HG03378 (cell line): Measurements from ENCODE around the gene POTEM.
"Not testable (repeated sequence)": the region's sequence is repeated elsewhere in the genome, so short reads cannot be mapped to it uniquely, and the experiment has no call there.

Experiments used
- ATAC-seq: cut with Tn5 transposase; IDR thresholded peaks from one replicate; pipeline ENCODE4 v1.9.1; 2021; ENCODE audit warnings: mild to moderate bottlenecking, moderate library complexity; ENCODE audit not compliant: unreplicated experiment

The POTEM gene

GRCh38 chr14:18967134-18967533, at the start of gene POTEM:
TSS of gene POTEM (plus strand) at chr14:18967434. CDS start at chr14:18967486, 52 bp downstream.
- ATAC-seq: not testable (repeated sequence)

DNA sequence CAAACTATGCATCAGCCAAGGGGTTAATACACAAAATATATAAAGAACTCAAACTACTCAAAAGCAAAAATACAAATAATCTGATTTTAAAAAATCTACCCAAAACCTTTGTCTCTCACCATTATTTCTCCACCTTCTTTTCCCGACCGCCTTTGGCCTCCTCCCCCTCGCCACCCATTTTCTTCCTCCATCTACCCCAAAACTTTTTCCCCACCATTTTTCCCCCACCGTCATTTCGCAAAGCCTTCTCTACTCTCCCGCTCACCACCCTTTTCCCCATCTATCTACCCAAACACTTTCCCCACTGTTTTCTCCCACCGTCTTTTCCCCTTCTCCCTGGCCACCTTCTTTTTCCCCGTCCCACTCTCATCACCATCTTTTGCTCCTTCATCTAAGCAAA, 48.9 kb upstream of the POTEM start:
- ATAC-seq: not testable (repeated sequence)

GRCh38 chr14:18920052-18920451, 47.2 kb upstream of the POTEM start:
- not testable (repeated sequence) for ATAC-seq

DNA sequence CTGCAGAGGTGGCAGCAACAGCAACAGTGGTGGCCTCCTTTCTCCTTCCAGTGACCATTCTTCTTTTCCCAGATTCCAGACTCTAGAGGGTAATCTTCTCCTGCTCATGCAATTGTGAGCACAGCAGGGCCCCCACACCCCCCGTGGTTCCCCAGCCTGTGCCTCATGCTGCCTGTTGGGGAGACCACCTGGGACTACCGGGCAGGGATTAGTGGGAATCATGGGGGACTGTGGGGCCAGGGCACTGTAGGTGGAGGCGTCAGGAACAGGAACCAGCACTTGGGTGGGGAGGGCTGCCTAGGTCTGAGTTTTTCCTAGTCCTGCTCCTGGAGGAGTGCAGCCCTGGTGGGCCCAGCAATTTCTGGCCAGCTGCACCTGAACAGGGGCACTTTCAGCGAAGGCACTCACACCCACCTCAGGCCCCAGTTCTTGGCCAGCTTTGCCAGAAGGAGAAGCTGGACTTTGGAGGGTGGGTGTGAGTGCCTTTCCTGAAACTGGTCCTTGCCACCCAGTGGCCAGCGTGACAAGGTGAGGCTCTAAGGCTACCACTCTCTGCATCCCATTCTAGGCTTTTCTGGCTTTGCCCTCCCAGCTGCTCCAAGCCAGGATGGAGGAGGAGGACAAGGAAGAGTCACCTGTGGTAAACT, 46.1 kb upstream of the POTEM start:
- ATAC-seq: not testable (repeated sequence)

DNA sequence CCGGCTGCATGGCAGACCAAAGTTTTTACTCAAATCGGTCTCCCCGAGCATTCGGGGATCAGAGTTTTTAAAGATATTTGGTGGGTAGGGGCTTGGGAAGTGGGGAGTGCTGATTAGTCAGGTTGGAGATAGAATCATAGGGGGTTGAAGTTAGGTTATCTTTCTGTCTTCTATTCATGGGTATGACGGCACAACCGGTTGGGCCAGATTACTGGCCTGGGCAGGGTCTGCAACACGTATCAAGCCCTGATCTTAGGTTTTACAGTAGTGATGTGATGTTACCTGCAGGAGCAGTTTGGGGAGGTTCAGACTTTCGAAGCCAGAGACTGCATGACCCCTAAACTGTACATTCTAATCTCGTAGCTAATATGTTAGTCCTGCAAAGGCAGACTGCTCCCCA, 30.4 kb upstream of the POTEM start:
- ATAC-seq: not testable (repeated sequence)

DNA sequence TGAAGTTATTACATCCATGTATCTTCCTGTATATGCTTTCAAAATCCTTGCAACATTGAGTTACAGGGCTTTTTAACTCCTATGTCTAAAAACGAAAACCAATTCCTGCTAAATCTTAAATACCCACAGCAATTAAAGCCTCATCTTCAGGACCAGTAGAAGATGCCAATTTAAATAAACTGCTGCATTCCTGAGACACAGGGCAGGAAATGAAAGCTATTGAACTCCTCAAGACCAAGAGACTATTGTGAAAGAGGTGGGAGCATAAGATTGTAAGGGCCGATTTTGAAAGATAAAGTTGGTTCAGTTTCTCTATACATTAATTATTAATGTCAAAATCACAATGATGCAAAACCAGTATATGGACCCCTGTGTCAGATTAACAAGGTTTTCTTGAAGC, 28.5 kb upstream of the POTEM start:
- ATAC-seq: not testable (repeated sequence)

DNA sequence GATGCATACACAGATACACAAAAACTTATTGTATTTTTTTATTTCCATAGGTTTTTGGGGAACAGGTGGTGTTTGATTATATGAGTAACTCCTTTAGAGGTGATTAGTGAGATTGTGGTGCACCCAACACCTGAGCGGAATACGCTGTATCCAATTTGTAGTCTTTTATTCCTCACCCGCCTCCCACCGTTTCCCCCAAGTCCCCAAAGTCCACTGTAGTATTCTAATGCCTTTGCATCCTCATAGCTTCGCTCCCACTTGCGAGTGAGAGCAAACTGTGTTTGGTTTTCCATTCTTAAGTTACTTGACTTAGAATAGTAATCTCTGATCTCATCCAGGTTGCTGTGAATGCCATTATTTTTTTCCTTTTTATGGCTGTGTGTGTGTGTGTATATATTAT, 17.3 kb upstream of the POTEM start:
- ATAC-seq: not testable (repeated sequence)

GRCh38 chr14:18953085-18953484, 14.1 kb upstream of the POTEM start:
- ATAC-seq: not testable (repeated sequence)

GRCh38 chr14:18955816-18956215, 11.4 kb upstream of the POTEM start:
- ATAC-seq: not testable (repeated sequence)

DNA sequence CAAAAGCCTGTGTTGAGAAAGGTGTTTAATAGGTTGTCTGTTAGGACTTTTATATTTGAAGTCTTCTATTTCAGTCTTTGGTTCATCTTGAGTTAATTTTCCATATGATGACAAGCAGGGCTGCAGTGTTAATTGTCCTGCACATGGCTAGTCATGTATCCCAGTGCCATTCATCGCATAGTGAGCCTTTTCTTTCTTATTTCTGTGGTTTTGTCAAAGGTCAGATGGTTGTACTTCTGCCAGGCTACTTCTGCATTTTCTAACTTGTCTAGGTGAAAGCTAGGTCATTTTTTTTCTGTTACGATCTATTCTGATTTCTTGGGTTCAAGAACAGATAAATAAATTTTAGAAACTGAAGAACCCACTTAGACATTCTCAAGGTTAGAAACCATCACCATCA, 5.7 kb upstream of the POTEM start:
- ATAC-seq: not testable (repeated sequence)

GRCh38 chr14:18962143-18962542, 5.1 kb upstream of the POTEM start:
- peak; percentile 94 for ATAC-seq

GRCh38 chr14:18963276-18963675, 4.0 kb upstream of the POTEM start:
- ATAC-seq: not testable (repeated sequence)

- ATAC-seq: not testable (repeated sequence)
These were observed 2.4 kb upstream of the POTEM start for GRCh38 chr14:18964878-18965277.

- ATAC-seq: not testable (repeated sequence)
These were observed 35.3 kb downstream of the POTEM start for GRCh38 chr14:19002566-19002965.

DNA sequence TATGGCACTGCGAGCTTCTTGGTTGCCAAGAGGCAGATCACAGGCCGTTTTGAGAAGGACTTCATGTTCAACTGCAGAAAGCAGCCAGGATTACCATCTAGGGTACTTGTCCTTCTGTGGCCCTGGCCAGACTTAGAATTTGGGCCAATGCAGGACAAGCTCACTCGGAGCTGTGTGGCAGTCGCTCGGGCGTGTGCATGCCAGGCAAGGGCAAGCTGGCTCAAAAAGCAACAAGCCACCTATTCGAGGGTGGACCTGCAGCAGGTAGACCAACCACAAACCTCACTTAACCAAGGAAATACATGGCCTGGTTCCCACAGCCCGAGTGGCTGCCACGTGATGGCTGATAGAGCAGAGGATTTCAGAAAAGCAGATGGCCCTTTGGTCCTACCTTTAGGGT, 39.3 kb downstream of the POTEM start:
- not testable (repeated sequence) for ATAC-seq

DNA sequence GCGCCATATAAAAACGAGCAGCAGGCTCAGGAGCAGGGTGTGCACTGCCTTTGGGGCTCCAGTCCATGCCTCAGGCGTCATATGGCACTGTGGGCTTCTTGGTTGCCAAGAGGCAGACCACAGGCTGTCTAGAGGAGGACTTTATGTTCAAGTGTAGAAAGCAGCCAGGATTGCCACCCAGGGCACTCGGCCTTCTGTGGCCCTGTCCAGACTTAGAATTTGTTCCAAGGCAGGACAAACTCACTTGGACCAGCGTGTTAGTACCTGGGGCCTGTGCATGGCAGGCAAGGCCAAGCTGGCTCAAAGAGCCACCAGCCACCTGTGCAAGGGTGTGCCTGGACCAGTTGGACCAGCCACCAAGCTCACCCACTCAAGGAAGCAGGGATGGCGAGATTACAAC, 40.4 kb downstream of the POTEM start:
- ATAC-seq: not testable (repeated sequence)

DNA sequence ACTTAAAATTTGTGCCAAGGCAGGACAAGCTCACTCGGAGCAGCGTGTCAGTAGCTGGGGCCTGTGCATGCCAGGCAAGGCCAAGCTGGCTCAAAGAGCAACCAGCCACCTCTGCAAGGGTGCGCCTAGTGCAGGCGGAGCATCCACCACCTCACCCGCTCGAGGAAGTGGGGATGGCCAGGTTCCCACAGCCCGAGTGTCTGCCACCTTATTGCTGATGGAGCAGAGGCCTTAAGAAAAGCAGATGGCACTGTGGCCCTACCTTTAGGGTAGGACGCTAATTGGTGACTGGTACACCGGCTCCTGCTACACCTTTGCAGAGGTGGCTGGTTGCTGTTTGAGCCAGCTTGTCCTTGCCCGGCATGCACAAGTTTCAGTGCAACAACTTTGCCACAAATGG, 43.8 kb downstream of the POTEM start:
- not testable (repeated sequence) for ATAC-seq

GRCh38 chr14:19011703-19012102, 44.5 kb downstream of the POTEM start:
- not testable (repeated sequence) for ATAC-seq

GRCh38 chr14:19015185-19015584, 48.0 kb downstream of the POTEM start:
- not testable (repeated sequence) for ATAC-seq

DNA sequence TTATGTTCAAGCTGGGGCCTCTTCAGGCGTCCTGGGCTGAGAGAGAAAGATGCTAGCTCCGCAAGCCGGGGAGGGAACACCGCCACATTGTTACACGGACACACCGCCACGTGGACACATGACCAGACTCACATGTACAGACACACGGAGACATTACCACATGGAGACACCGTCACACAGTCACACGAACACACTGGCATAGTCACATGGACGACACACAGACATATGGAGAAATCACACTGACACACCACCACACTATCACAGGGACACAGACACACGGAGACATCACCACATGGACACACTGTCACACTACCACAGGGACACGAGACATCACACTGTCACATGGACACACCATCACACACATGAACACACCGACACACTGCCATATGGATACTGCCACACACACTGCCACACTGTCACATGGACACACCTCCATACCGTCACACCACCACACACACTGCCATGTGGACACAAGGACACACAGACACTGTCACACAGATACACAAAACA, 57.9 kb downstream of the POTEM start:
- not testable (repeated sequence) for ATAC-seq

GRCh38 chr14:19026649-19027351, 59.6 kb downstream of the POTEM start:
- ATAC-seq: not testable (repeated sequence)

DNA sequence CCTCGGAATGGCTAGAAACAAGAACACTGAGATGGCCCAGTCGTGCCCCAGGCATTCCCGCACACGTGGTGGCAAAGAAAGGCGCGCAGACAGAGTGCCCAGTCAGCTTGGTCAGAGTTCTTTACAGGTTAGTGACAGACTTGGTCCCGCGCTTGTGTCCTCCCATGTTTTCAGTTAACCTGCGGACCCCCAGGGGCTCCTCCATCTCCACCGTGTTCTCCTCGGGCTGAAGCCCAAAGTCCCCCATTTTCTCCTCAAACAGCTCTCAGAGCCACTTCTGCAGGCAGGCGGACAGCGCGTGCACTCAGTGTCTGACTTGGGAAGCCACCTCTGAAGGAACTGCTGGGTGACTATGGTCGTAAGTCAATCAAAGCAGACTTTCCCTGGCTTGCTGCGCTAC, 60.7 kb downstream of the POTEM start:
- ATAC-seq: not testable (repeated sequence)
